Glomerular visceral epithelial cell (primary cell): Measurements from ENCODE around the gene IFITM10.

Source experiments
- DNase-seq: peaks from one replicate; pipeline ENCODE4 v3.0.0-alpha.2; 2016; ENCODE audit errors: extremely low spot score

The IFITM10 gene

DNA sequence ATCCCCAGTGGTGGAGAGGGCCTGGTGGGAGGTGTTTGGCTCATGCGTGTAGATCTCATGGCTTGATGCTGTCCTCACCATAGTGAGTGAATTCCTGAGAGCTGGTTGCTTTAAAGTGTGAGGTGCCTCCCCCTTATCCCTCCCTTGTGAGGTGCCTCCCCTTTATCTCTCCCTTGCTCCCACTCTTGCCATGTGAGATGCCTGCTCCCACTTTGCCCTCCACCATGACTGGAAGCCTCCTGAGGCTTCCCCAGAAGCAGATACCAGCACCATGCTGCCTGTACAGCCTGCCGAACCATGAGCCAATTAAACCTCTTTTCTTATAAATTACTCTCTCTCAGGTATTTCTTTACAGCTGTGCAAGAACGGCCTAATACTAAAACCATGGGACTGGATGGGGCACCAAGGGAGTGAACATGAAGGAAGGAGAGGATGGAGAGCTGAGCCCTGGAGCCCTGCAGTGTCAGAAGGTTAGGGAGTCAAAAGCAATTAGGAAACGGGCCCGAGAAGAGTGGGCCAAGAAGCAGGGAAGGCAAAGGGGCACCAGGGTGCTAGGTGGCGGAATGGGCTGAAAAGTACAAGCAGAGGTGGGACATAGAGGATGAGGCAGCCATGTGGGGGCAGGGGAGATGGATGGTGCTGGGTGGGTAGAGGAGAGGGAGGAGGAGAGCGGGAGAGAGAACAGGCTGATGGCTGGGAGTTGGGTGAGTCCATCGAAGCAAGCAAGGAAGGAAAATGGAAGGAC, 9.4 kb downstream of the IFITM10 start:
- DNase-seq: no peak

DNA sequence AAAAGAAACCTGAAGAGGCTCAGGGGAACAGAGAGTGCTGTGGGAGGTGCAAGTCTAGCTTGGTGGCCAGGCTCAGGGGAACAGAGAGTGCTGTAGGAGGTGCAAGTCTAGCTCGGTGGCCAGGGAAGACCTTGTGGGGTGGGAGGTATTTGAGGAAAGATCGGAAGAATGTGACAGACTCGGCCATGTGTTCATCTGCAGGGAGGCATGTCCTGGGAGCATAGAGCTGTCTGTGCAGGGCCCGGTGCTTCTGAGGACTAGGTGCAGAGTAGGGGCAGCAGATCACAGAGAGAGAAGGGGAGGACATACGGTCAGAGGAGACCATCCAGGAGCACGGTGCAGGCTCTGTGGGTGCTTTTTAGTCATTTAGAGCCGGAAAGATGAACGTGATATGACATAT, 10.8 kb downstream of the IFITM10 start:
- DNase-seq: no peak

DNA sequence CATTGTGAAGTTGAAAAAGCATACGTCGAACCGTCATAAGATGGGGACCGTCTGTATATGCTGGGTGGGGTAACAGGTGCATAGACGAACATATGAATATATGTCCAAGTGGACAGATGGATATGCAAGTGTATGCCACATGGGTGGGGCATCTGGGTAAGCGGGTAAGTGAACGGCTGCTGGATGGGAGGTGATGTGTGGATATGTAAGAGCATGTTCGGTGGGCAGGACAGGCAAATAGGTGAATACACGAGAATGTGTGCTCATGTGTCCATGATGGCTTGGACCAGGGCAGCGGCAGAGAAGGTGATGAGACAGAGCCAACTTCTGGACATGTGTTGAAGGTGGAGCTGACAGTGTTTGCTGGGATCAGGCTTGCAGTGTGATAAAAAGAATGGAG, 12.0 kb downstream of the IFITM10 start:
- no peak for DNase-seq

DNA sequence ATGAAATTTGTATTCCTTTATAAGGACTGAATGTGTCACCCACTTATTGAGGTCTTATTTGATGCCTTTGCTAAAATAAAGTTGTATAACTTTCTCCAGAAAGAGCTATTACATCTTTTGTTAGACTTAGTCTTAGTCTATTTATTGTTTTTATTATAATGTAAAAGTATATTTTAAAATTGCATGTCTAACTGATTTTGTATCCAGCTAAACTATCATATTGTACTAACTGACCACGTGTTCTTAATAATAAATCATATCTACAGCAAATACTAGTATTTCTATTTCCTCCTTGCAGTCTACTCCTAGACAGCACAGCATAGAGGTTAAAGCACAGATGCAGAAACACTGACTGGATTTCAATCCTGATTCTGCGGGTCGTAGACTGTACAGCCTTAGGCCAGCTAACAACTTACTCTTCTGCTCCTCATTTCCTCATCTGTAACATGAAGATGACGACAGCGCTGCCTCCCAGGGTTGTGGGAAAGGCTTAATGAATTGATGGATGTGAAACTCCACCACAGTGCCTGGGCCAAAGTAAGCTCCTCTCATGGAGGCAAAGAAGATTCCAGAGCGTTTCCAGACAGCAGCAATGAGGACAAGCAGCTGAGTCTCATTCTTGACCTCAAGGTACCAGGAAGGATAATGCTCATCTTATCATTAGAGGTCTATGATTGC, 13.2 kb downstream of the IFITM10 start:
- no peak for DNase-seq

DNA sequence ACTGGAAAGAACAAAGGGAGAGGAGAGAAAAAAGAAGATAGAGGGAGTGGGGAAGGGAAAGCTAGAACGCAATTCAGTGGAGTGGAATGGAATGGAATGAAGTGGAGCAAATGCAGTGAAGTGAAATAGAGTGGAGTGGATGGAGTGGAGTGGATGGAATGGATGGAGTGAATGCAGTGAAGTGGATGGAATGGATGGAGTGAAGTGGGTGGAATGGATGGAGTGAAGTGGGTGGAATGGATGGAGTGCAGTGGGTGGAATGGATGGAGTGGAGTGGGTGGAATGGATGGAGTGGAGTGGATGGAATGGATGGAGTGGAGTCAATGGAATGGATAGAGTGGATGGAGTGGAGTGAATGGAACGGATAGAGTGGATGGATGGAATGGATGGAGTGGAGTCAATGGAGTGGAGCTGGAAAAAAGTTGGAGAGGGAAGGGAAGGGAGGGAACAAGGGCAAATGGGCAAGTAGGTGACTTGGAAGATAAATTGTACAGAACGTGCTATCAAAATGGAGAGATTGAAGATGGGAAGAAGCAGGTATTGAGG, 13.9 kb downstream of the IFITM10 start:
- DNase-seq: no peak

DNA sequence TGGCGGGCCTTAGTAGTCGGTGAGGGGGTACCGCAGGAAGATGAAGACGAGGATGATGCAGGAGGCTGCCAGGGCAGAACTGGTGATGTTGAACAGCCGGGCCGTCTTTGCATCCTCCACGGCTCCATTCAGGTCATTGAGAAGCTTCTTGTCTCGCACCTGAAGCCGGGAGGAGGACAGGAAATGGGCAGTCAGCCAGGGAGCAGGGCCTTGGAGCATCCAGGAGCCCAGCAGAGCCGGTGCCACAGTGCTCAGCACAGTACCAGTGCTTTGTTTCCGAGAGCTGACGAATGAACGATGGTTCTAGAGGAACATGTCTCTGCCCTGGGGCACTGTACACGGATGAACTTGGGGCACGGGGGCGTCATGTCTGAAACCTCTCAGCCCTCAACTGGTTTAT, 15.1 kb downstream of the IFITM10 start:
- no peak for DNase-seq

DNA sequence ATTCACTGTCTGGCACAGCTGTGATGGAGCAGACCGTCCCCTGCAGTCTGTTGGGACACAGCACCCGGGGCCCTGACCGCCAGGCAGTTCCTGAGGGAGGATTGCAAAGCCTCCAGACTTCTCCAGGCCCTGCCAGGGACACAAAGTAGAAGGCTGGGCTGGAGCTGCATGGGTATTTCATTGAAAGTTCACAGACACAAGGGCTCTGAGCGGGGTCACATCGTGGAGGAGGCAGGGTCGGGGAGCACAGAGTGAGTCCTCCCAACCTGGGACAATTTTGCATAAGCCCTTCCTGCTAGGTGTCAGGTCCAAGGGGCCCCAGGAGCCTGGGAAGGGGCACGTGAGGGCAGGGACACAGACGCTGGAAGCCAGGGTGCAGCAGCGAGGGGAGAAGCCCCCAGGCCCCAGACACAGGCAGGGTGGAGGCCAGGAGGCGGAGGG, 15.7 kb downstream of the IFITM10 start:
- no peak for DNase-seq

DNA sequence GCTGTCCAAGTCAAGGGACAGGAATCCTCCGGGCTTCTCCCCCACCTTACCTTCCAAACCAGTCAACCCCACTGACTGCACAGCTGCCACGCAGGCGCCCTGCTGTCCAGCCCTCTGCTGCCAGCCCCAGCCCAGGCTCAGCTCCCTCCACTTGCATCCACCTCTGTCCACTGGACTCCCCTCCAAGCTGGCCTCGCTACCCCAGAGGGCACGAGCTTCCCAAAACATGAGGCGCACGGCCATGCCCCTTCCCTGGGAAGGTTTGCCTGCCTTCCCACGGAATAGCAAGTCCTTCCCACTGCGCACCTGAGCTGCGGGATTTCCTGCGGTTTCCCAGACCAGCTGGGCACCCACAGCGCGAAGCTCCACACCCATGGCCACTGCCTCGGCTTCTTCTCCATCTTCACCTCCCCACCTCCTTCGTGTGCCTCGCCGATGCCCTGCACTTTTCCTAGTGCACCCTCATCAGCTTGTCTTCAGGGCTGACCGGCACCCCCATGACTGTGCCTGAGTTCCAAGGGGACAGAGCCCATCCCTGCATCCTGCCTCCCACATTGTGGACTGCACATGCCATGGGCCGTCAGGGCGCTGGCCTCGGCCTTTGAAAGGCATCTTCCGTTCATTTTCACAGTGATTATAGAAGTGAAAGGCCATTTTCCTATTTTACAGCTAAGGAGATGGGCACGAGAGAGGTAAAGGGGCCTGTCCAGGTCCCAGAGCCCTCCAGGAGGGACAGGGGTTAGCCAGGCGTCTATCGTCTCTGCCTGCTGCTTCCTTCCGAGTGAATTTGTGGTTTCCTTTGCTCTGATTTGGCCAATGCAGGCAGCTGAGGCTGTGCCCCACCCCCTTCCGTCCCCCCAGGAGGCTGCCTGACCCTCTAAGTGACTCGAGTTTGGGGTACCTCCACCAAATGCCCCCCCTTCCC, 16.4 kb downstream of the IFITM10 start:
- no peak for DNase-seq

DNA sequence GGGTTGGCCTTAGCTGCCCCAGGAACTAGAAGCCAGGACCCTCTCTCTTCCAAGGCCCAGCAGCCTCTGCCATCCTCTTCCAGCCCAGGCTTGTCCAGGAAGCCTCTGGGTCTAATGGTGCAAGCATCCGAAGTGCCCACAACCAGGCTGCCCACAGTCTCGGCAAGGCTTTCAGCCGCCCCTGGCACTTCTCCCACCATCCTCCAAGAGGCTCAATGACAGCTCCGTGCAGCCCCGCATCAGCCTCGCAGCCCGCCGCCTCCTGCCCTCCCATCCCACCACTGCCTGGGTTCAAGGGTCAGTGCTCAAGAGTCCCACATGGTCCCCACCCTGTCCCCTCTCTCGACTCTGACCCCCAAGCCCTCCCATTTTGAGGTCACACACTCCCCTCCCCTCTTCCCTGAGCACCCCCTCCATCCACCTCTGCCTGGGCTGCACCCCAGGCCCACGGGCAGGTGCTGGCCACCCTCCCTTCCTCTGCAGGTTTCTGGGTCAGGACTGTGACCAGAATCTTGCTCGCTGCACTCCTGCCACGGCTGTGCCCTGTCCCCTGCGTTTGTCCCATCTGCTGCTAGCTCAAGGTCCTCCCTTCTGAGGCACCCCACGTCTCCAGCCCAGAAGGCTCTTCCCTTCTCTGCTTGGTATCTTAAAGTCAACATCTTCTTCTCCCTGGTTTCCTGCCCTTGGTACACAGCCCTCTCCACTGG, 17.2 kb downstream of the IFITM10 start:
- DNase-seq: no peak

DNA sequence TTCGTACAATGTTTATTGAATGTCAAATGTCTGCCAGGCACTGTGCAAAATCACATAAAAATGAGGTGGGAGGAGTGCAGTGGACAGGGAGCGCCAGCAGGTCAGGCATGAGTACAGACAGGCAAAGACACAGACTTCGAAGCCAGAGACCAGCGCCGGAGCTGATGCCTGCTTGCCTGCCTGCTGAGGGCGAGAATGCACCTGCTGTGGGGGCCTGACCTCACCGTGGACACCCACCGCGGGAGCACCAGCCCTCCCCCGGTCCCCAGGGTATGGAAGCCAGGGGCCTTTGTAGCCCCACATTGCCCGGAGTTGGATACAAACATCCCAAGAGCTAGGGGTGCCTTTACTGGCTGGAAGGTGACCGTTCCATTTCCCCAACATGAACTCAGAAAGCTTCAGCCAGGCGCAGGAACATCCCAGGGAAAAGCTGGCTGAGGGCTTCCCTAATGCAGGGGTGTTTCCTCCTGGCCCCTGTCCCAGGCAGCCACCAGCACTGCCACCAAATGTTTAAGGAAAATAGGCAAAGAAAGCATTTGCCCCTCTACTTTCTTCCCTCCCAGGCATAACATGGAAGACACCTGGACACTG, 17.9 kb downstream of the IFITM10 start:
- DNase-seq: no peak

DNA sequence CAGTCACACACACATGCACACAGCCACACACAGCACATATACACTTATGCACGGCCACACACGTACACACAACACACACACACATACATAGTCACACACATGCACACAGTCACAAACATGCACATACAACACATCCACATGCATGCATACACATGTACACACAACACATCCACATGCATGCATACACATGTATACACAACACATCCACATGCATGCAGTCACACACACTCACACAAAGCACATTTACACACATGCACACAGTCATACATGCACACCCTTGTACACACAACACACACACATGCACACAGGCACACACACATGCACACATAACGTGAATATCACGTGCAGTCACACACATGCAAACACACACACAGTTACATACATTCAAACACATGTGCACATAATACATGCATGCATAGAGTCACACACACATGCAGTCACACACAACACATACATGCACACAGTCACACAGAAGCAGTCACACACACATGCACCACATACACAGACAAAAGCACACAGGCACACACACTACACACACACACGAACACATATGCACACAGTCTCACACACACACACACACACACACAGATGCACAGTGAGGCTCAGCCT, 18.8 kb downstream of the IFITM10 start:
- no peak for DNase-seq

DNA sequence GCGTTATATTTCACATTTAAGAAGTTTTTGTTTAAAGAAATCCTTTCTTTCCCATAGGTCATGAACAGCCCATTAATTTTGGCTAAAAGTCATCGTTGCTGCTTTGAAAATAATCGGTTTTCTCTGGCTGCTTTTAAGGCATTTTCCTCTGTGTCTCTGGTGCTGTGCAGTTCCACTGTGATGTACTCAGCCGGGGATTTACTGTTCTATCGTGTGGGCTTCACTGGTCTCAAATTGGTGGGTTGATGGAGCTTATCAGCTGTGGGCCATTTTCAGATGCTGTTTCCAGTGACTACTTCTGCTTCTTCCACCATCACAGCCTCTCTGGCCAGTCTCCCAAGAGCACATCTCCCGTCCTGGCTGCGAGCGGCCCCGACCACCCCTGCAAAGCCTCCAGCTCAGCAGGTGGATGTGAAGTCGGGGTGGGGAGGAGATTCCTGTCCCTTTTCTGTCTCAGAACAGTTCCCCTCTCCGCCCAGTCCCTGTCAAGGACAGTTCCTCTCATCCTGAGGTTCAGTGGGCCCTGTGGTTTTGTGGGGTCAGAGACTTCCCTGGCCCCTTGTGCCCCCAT, 20.3 kb downstream of the IFITM10 start:
- no peak for DNase-seq

DNA sequence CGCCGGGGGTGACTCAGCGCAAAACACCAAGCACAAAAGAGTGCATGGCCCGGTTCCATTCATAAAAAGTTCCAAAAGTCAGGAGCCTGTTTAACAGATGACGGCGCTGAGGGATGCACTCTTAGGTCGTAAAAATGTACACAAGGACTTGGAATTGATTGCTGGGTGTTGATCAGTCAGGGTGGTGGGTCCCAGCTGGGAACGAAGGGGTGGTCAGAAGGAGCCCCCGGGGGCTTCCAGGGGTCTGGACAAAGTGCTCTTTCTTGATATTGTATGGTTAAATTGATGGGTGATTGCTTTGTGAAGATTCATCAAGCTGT, 20.7 kb downstream of the IFITM10 start:
- DNase-seq: no peak

DNA sequence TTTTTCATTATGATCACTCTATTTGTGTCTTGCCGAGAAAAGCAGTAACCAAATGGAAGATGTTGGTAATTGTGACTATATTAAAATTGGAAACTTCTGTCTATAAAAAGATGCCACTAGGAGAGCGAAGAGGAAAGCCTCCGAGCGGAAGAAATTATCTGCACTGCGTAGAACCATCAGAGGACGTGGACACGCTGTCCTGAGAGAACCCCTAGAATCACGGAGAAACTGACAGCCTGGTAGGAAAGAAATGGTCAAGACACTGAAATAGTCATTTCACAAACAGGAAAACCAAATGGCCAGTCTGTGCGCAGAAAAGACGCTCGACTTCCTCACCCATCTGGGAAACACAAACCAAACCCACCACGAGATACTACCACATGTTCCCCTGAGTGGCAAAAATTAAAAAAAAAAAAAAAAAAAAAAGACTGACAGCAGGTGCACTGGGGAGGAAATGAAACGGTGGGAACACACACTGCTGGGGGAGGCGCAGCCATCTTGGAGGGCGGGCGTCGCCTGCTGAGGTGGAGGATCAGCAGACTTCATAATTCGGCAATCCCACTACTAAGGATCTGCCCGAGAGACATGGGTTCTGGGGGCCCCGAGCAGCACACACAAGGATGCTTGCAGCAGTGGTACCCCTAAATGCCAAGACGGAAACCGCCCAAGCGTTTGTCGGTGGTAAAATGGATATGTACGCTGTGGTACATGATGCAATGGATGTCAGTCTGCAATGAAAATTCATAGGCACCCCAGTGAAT, 21.3 kb downstream of the IFITM10 start:
- DNase-seq: no peak

DNA sequence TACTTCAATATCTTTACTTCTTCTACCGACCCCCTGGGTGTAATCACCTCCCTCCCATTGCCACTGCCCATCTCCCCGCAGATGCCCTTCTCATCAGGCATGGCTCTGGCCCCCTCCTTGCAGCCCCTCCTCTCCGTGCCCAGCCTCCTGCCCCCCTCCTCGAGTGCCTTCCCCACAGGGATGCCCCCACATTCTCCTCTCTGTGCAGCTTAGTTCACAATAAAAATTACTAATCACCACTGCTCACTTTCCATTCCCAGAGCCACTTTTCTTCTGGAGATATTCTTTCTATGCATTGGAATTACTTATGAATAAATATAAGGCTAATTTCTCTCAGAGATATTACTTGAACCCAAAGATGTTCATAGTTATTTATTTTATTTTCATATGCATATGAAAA, 22.1 kb downstream of the IFITM10 start:
- no peak for DNase-seq

DNA sequence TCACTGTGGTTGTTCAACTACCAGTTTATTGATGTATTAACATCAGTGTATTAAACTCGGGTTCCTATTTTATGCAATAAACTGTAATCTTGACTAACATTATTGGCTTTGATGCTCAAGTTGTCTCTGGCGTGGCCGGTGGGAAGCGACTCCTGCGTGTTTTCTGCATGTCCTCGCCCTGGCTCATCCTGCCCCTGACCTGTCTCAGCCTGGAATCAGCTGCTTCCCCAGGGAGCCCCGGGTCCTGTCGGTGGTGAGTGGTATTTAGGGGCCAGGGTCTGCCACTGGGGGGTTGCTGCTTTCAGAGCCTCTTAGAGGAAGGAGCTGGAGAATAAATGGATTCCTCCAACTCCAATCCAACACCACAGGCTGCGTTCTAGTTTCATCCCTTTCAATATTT, 22.5 kb downstream of the IFITM10 start:
- no peak for DNase-seq

DNA sequence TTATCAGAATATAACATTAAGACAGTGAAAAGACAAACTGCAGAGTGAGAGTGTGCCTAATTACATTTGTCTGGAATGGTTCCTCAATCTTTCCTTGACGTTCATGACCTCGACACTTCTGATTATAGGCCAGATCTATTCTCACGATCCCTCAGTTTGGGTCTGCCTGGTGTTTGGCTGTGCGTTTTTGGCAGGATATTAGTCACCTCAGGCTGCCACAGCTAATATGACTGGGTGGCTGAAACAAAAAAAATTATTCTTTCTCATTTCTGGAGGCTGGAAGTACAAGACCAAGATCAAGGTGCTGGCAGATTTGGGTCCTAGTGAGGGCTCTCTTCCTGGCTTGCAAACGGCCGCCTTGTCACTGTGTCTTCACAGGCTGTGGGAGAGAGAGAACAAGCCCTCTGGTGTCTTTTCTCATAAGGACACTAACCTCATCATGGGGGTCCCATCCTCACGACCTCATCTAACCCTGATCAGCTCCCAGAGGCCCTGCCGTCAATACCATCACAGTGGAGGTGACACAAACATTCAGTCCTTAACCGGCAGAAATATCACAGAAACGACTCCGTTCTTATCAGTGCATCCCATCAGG, 23.2 kb downstream of the IFITM10 start:
- DNase-seq: no peak

DNA sequence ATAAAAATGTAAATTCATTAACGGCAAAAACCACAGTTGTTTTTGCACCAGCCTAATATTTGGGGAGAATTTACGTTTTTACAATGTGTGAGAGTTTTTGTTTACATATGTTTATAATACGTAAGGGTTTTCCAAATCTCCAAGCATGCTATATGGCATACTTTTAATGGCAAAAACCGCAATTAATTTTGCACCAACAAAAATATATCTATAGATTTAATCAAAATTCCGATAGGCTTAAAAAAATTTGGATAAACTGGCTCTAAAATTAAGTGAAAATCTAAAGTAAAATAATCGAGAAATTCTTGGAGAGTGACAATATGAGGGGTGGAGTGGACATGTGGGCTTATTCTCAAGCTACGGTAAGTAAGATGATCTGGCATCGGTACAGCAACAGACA, 30.6 kb downstream of the IFITM10 start:
- DNase-seq: no peak

DNA sequence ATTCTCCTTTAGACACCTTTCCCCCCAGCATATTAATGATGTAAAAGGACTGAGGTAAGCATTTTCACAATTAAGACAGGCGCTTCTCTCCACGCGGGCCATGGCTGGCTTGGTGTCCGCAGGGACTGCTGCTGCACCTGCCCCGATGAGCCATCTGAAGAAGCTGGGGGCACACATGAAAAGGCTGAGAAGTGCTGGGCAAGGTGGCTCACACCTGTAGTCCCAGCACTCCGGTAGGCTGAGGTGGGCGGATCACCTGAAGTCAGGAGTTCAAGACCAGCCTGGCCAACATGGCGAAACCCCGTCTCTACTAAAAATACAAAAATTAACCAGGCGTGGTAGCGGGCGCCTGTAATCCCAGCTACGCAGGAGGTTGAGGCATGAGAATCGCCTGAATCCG, 32.1 kb downstream of the IFITM10 start:
- DNase-seq: no peak
